ENCODE measurements around the gene RLN1. TPM values are rescaled to one million over a fixed set of nuclear protein-coding genes. Genes with fewer than 3 reads are reported as not detected.

RLN1 gene
- total RNA-seq, 4 donors from 2014 or later: not detected

DNA sequence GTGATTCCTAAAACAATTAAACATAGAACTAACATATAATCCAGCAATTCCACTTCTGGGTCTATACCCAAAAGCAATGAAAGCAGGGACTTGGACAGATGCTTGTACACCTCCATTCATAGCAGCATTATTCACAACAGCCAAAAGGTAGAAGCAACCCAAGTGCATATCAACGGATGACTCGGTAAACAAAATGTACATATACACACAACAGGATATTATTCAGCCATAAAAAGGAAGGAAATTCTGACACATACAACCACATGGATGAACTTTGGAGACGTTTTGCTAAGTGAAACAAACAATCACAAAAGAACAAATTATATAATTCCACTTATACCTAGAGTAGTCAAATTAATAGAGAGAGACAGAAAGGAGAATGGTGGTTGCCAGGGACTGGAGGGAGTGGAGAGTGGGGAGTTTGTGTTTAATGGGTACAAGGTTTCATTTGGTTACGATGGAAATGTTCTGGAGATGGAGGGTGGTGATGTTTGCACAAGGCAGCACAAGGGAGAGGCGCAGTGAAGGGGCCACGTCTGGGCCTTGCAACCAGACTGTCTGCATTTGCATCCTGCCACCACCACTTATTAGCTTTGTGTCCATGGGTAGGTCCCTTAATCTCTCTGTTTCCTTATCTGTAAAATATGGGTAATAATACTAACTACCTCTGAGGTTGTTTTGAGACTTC, 36.3 kb upstream of the RLN1 start:
- no peak for DNase-seq
- Histone ChIP-seq H3K27ac (no peak overlapping the region), H3K4me3 (no peak overlapping the region), H3K9me3 (no peaks in the 10 kb centered on the region), H3K4me1 (no peaks in the 10 kb centered on the region), H3K27me3 (no peaks in the 10 kb centered on the region), H3K36me3 (peaks cover 0 to 3% (median 0%) of the 10 kb centered on the region in 3 donors)
- intact Hi-C loops (cut with DNase I): no loop called here
- TF ChIP-seq POLR2A (IDR thresholded peaks at IDR 0.05): no peak
- TF ChIP-seq, protein P1, sequence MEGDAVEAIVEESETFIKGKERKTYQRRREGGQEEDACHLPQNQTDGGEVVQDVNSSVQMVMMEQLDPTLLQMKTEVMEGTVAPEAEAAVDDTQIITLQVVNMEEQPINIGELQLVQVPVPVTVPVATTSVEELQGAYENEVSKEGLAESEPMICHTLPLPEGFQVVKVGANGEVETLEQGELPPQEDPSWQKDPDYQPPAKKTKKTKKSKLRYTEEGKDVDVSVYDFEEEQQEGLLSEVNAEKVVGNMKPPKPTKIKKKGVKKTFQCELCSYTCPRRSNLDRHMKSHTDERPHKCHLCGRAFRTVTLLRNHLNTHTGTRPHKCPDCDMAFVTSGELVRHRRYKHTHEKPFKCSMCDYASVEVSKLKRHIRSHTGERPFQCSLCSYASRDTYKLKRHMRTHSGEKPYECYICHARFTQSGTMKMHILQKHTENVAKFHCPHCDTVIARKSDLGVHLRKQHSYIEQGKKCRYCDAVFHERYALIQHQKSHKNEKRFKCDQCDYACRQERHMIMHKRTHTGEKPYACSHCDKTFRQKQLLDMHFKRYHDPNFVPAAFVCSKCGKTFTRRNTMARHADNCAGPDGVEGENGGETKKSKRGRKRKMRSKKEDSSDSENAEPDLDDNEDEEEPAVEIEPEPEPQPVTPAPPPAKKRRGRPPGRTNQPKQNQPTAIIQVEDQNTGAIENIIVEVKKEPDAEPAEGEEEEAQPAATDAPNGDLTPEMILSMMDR (IDR thresholded peaks at IDR 0.05): no peak
- 73 to 74% methylated on average over 6 of the region's 6 CpGs for WGBS, 2 donors

DNA sequence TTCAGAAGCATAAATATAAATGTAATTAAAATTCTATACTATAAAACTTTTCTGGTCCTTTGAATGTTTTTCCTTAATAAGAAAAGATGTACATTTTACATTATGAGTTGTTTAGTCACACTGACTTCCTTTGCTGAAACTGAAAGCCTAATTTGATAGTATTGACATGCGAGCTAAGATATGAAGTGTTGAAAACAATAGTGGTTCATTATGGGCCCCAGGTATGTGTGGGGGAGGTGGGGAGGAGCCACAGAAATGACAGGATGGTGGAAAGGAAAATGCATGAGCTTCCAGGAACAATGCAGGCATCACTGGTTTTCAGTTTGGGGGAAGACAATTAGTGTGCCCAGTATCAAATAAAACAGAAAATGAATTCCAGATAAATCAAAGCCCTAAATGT, 35.4 kb upstream of the RLN1 start:
- no peak for DNase-seq
- no peaks in the 10 kb centered on the region for H3K4me1 ChIP-seq
- WGBS, 2 donors: 50 to 87% methylated on average over 1 of the region's 1 CpG
- no peaks in the 10 kb centered on the region for H3K27me3 ChIP-seq
- no peak overlapping the region for H3K27ac ChIP-seq
- intact Hi-C loops (cut with DNase I): no loop called here
- no peak overlapping the region for H3K4me3 ChIP-seq
- H3K36me3 ChIP-seq: no peaks in the 10 kb centered on the region
- TF ChIP-seq POLR2A (IDR thresholded peaks at IDR 0.05): no peak
- TF ChIP-seq, protein P1 (IDR thresholded peaks at IDR 0.05): no peak
- H3K9me3 ChIP-seq: no peaks in the 10 kb centered on the region

DNA sequence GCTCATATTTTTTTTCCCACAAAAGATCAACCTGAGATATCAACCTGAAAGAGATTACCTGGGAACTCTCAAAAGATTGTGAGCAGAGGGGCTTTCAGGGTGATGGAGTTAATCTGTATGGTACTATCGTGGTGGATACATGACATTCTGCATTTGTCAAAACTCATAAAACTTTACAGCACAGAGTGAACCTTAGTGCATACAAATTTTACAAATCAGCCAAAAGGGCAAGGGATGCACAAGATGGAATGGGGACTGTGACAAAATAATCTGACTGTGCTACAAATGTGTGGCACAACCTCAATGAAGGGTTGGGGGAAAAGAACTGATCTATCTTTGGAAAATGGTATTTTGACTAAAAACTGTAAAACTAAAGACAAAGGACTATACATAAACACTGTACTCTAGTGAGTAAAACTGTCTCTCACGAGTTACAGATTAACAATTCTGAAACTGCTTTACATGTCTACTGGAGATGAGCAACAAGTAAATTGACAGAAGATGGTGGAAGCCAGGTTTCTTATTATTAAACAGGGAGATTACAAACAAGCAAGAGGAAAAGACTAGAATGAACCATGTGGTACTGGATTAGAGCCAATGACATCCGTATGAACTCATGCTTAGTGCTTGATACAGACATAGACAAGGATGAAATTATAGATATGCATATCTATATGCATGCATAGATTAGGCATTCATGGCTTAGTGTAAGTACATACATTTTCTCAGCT, 24.8 kb upstream of the RLN1 start:
- no peak for DNase-seq
- no peaks in the 10 kb centered on the region for H3K9me3 ChIP-seq
- H3K27me3 ChIP-seq: no peaks in the 10 kb centered on the region
- H3K4me3 ChIP-seq: no peak overlapping the region
- peaks cover 0 to 13% (median 0%) of the 10 kb centered on the region in 3 donors for H3K36me3 ChIP-seq
- WGBS, 2 donors: 66 to 82% methylated on average over 2 to 3 of the region's 3 CpGs
- intact Hi-C loops (cut with DNase I): no loop called here
- TF ChIP-seq POLR2A (IDR thresholded peaks at IDR 0.05): no peak
- TF ChIP-seq, protein P1 (IDR thresholded peaks at IDR 0.05): no peak
- no peaks in the 10 kb centered on the region for H3K4me1 ChIP-seq
- no peak overlapping the region for H3K27ac ChIP-seq

DNA sequence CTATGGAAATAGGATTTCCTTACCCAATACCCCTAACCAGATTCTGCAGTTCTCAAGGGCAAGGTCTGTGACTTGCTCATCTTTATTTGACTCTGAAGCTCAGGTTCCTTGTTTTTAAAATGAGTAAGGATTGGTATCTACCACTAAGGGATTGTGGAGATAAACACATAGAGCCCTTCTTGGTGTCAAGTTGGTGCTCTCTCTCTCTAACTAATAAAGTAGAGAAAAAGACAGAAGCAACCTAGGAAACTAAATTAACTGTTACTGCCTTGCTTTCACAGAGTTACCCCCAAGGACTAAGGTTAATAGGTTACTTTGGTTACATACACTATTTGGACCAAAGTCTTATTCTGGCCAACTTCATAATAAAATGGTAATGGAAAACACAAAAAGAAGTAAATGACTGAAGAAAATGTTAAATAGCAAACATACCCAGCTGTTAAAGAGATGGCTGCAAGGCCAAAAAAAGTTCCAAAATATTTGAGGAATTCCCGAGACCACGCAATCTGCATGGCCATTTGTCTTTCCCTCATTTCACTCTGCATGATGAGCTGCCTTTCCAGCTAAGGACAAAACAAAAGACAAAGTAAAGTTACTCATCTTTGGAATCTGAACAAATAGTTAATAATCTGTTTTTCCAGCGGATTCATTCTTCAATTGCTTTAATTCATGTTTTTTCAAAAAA, 21.8 kb upstream of the RLN1 start:
- H3K4me1 ChIP-seq: no peaks in the 10 kb centered on the region
- WGBS, 2 donors: 84 to 88% methylated on average over 3 of the region's 3 CpGs
- intact Hi-C loops (cut with DNase I): no loop called here
- H3K9me3 ChIP-seq: no peaks in the 10 kb centered on the region
- H3K27ac ChIP-seq: no peak overlapping the region
- no peak for DNase-seq
- peaks cover 0 to 24% (median 0%) of the 10 kb centered on the region in 3 donors for H3K36me3 ChIP-seq
- no peak for TF ChIP-seq POLR2A (IDR thresholded peaks at IDR 0.05)
- TF ChIP-seq, protein P1 (IDR thresholded peaks at IDR 0.05): no peak
- no peaks in the 10 kb centered on the region for H3K27me3 ChIP-seq
- no peak overlapping the region for H3K4me3 ChIP-seq

DNA sequence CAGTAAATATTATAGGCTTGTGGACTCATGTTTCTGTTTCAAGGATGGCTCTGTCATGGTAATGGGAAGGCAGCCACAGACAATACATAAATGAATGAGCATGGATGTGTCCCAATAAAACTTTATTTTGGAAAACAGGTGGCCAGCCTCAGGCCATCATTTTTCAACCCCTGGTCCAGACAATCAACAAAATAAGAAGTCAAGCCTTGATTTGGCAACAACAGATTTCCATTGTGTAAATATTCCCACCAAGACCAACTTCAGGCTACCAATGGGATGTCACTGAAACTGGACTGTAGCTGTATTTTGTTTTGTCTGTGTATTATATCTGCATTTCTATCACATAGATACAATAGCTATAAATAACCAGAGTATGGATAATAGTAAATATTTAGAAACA, 20.7 kb upstream of the RLN1 start:
- no peaks in the 10 kb centered on the region for H3K27me3 ChIP-seq
- H3K4me1 ChIP-seq: no peaks in the 10 kb centered on the region
- H3K4me3 ChIP-seq: no peak overlapping the region
- DNase-seq: no peak
- H3K9me3 ChIP-seq: no peaks in the 10 kb centered on the region
- no peak overlapping the region for H3K27ac ChIP-seq
- peaks cover 0 to 24% (median 0%) of the 10 kb centered on the region in 3 donors for H3K36me3 ChIP-seq
- TF ChIP-seq, protein P1 (IDR thresholded peaks at IDR 0.05): no peak
- TF ChIP-seq POLR2A (IDR thresholded peaks at IDR 0.05): no peak
- intact Hi-C loops (cut with DNase I): no loop called here
